ENCODE data around the gene ZFAND4.
A peak's percentile ranks its signal among the peaks of the same experiment; 100 is the strongest.
"Not testable (repeated sequence)": the region's sequence is repeated elsewhere in the genome, so short reads cannot be mapped to it uniquely, and the experiment has no call there.

The ZFAND4 gene

DNA sequence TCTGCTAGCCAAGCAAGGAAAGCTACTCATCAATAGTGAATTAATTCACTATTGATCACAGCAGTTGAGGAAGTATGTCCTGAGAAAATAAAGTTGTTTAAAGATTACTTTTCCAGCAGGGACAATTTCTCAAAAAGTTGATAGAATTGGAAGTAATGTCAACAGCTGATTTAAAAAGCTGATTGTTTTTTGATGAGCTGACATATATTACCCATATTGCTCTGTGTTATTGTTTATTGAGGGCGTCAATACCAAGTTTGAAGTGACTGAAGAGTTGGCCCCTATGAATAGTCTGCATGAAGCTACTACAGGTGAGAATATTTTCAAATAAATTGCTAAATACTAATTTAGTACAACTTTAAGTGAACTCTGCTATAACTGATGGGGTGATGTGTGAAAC, 28.0 kb downstream of the ZFAND4 start:
- no peak for DNase-seq (ENCODE audit: low read depth in 1 of 2, low spot score in 1 of 2)

- no peak for DNase-seq (ENCODE audit: low read depth in 1 of 2, low spot score in 1 of 2)
Observed at GRCh38 chr10:45640941-45641340, 31.6 kb downstream of the ZFAND4 start.

- no peak for DNase-seq (ENCODE audit: low read depth in 1 of 2, low spot score in 1 of 2)
Observed at GRCh38 chr10:45640049-45640448, 32.5 kb downstream of the ZFAND4 start.

GRCh38 chr10:45627412-45628048, 45.0 kb downstream of the ZFAND4 start:
- no peak for DNase-seq (ENCODE audit: low read depth in 1 of 2, low spot score in 1 of 2)

- DNase-seq (ENCODE audit: low read depth in 1 of 2, low spot score in 1 of 2): no peak
Observed at GRCh38 chr10:45625879-45626278, 46.7 kb downstream of the ZFAND4 start.

- DNase-seq (ENCODE audit: low read depth in 1 of 2, low spot score in 1 of 2): no peak
Observed at GRCh38 chr10:45624724-45625123, 47.8 kb downstream of the ZFAND4 start.

DNA sequence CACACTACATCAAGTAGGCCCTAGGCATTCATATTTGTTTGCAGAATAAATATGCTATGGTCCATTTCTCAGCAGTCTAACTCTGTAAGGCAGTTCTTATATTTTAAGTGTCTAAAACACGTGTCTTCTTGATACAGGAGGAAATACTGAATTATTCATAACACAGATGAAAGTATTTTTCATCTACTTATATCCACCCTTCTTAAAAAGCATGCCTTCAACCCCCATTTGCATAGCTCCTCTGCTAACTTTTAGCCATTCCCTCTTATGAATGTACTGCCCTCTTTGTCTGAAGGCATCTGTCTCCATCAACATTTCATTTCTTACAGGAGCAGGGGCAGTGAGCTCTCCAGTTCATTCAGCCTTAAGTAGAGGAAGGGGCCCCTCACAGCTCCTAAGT, 57.7 kb downstream of the ZFAND4 start:
- no peak for DNase-seq (ENCODE audit: low read depth in 1 of 2, low spot score in 1 of 2)

DNA sequence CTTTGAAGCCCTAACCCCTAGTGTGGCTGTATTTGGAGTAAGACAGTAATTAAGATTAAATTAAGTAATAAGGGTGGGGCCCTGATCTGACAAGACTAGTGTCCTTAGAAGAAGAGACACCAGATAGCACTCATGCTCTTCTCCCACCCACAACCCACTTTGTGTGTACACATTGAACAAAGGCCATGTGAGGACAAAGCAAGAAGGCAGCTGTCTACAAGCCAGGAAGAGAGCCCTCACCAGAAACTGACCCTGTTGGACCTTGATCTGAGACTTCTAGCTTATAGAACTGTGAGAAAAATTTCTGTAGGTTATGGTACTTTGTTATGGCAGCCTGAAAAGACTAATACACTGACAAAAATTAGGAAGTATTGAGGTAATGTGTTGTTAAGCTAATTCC, 59.8 kb downstream of the ZFAND4 start:
- no peak for DNase-seq (ENCODE audit: low read depth in 1 of 2, low spot score in 1 of 2)

- DNase-seq (ENCODE audit: low read depth in 1 of 2, low spot score in 1 of 2): no peak
Observed at GRCh38 chr10:45608052-45608451, 64.5 kb downstream of the ZFAND4 start.

GRCh38 chr10:45607276-45607675, 65.3 kb downstream of the ZFAND4 start:
- no peak for DNase-seq (ENCODE audit: low read depth in 1 of 2, low spot score in 1 of 2)

DNA sequence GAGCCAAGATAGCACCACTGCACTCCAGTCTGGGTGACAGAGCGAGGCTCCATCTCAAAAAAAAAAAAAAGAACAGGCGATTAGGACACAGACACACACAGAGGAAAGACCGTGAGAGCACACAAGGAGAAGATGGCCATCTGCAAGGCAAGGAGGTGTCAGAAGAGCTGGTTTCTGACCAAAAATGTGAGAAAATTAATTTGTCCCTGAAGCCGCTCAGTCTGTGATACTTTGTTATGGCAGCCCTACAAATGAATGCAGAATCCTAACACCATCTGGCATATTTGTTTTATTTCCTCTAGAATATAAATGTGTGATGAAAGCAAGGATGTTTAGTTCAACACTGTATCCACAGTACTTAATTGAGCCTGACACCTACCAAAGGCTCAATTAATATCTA, 69.7 kb downstream of the ZFAND4 start:
- DNase-seq (ENCODE audit: low read depth in 1 of 2, low spot score in 1 of 2): no peak

GRCh38 chr10:45602082-45602730, 70.4 kb downstream of the ZFAND4 start:
- DNase-seq (ENCODE audit: low read depth in 1 of 2, low spot score in 1 of 2): no peak

DNA sequence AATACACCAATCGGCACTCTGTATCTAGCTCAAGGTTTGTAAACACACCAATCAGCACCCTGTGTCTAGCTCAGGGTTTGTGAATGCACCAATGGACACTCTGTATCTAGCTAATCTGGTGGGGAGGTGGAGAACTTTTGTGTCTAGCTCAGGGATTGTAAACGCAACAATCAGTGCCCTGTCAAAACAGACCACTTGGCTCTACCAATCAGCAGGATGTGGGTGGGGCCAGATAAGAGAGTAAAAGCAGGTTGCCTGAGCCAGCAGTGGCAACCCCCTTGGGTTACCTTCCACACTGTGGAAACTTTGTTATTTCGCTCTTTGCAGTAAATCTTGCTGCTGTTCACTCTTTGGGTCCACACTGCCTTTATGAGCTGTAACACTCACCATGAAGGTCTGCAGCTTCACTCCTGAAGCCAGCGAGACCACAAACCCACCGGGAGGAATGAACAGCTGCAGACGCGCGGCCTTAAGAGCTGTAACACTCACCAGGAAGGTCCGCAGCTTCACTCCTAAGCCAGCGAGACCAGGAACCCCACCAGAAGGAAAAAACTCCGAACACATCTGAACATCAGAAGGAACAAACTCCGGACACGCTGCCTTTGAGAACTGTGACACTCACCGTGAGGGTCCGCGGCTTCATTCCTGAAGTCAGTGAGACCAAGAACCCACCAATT, 71.2 kb downstream of the ZFAND4 start:
- not testable (repeated sequence) for DNase-seq (ENCODE audit: low read depth in 1 of 2, low spot score in 1 of 2)

DNA sequence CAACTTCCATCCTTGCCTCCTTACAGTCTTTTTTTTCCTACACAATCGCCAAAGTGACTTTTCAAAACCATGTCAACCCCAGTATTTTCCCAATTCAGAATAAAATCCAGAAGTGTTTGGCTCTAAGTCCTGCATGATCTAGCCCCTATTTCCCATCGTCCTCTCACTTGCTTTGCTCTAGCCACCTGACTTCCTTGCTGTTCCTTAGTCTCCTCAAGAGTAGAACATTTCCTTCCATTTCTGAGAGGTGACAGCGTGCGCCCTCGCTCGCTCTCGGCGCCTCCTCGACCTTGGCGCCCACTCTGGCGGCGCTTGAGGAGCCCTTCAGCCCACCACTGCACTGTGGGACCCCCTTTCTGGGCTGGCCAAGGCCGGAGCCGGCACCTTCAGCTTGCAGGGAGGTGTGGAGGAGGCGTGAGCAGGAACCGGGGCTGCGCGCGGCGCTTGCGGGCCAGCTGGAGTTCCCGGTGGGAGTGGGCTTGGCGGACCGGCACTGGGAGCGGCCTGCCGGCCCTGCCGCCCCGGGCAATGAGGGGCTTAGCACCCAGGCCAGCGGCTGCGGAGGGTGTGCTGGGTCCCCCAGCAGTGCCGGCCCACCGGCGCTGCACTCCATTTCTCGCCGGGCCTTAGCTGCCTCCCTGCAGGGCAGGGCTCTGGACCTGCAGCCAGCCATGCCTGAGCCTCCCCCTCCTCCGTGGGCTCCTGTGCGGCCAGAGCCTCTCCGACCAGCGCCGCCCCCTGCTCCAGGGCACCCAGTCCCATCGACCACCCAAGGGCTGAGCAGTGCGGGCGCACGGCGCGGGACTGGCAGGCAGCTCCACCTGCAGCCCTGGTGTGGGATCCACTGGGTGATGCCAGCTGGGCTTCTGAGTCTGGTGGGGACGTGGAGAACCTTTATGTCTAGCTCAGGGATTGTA, 72.0 kb downstream of the ZFAND4 start:
- not testable (repeated sequence) for DNase-seq (ENCODE audit: low read depth in 1 of 2, low spot score in 1 of 2)

DNA sequence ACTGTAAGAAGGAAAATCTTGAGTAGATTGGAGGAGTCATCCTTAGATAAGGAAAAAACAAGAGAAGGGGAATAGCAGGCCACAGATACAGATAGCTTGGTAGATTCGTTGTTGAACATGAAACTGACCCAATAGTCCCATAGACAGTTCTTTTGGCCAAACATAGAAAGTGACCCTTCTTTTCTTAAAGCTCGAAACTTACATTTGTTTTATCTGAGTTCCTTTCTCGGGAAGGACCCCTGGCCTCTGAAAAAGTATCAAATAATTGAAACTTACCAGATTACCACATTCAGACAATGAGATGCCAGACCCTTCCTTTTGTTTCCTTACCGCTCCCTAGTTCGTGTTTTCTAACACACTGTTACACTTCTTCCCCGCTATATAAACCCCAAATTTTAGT, 72.9 kb downstream of the ZFAND4 start:
- no peak for DNase-seq (ENCODE audit: low read depth in 1 of 2, low spot score in 1 of 2)

DNA sequence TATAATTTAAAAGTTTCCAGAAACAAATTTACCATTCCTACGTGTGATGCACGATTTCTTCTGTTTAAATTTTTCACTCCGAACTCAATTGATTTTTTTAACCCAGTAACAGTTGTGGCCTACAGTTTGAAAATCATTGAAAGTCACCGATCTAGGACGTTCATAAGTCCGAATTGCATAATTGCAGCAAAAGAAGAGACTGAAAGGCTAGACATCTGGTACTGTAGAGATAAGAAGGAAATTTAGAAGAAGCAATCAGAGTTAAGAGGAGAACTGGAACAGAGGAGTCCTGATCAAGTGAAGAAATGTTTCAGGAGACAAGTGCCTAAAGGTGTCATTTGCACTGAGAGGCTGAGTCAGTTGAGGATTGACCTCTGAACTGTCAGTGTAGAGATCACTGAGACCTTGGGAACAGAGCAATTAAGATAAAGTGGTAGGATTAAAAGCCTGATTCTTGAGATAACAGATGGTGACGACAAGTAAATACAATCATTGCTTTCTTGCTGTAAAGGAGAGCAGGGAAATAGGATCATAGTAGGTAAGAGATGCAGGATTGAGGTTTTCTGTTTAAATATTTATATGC, 73.5 kb downstream of the ZFAND4 start:
- DNase-seq (ENCODE audit: low read depth in 1 of 2, low spot score in 1 of 2): no peak

DNA sequence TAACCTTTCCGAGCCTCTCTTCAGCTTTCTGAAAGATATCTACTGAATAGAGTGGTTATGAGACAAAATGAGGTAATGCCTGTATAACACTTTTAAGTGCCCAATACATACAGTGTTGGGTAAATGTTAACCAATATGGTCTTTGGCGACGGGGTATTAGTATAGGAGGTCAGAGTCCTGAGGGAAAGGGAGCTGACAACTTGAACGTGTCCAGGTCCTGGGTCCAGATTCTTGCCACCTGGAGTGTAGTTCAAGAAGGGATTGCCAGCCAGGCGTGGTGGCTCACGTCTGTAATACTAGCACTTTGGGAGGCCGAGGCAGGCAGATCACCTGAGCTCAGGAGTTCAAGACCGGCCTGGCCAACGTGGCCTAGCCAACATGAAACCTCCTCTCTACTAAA, 76.0 kb downstream of the ZFAND4 start:
- no peak for DNase-seq (ENCODE audit: low read depth in 1 of 2, low spot score in 1 of 2)

DNA sequence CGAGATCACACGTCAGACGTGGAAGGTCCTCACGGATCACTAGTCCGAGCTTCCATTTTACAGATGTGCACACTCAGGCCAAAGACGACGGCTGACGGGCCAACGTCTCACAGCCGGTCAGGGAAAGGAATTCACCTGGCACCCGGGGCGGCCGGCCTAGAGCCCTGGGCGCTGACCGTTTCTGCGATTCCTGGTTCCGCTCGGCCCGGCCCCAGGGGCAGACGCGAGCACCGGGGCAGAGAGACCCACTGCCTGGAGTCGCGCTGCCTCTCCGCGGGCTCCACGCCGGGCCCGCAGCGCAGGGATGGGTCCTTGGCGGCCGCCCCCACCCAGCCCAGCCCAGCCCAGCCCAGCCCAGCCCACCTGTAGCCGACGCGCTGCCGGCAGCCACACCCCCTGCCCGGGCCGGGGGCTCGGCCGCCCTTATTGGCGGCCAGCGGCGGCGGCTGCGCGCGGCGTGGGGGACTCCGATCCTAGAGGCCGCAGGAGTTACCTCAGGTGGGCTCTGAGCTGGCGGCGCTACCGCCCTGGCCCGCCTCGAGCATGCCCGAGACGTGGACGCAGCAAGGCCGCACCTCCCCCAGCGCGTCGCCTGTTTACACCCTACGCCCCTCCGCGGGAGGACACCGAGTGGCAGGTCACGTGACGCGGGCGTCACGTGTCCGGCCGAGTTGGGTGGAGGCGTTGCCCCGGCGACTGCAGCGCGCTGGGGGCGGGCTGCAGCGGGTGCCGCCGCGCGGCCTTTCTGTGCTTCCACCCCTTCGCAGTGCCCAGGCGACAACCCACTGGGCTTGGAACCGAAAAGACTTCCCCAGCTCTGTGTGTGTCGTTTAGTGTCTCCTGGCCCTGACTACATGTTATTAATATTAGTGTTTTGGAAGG, 78.1 kb downstream of the ZFAND4 start:
- DNase-seq (ENCODE audit: low read depth in 1 of 2, low spot score in 1 of 2): peak; percentile 73 to 83

DNA sequence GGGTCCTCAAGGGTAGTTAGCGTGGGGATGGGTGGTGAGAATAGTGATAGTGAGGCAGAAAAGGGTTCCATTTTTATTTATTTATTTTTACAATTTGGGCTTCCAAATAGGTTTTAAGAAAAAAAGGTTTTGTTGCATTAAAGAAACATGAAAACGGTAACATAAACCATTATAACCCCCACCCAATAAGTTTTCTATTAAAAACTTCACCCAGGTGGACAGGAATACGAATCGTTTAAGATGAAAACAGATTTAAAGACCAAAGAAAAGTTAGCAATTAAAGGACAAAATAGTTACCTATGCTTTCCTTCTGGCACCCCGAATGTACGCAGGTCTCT, 78.7 kb downstream of the ZFAND4 start:
- DNase-seq (ENCODE audit: low read depth in 1 of 2, low spot score in 1 of 2): no peak

GRCh38 chr10:45592926-45593325, 79.6 kb downstream of the ZFAND4 start:
- no peak for DNase-seq (ENCODE audit: low read depth in 1 of 2, low spot score in 1 of 2)

Measured in activated T-helper 1 cell treated with anti-CD3 and anti-CD28 coated beads, Interleukin-2, amount 50 U/mL, for 16 hours (primary cell).